ENCODE data around the gene NPPA. TPM values are rescaled to one million over a fixed set of nuclear protein-coding genes. Genes with fewer than 3 reads are reported as not detected.
A peak's percentile ranks its signal among the peaks of the same experiment; 100 is the strongest.
"Not testable (repeated sequence)": the region's sequence is repeated elsewhere in the genome, so short reads cannot be mapped to it uniquely, and the experiment has no call there.

The NPPA gene
- polyA plus RNA-seq, 1 of the 3 experiments (the other 2 are of a cell fraction), result not detected

DNA sequence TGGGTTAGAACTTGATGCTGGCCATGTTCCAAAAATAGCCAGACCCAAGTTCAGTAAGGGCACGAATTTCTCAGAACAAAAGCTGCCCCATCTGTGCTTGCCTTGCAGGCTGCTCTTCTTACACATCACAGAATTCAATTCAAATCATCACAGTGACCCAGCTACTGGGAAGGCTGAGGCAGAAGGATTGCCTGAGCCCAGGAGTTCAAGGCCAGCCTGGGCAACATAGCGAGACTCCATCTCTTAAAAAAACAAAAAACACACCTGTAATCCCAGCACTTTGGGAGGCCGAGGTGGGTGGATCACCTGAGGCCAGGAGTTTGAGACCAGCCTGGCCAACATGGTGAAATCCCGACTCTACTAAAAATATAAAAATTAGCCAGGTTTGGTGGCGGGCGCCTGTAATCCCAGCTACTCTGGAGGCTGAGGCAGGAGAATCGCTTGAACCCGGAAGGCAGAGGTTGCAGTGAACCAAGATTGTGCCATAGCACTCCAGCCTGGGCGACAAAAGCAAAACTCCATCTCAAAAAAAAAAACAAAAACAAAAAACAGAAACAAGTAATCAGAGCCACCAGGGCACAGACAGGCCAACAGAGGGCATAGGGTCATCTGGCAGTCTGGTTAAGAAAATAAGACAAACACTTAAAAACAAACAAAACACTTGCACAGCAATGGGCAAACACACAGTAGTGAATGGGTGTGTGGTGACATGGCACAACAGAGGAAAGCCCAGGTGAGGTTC lies 43.5 kb downstream of the NPPA start:
- WGBS (ENCODE audit: low lambda C conversion rate), result 82% methylated on average over 9 of the region's 9 CpGs
- CTCF ChIA-PET, result interaction anchor here (2.0 kb wide), 1 partner anchor 19 kb away, joined by 14 read pairs; no protein-coding TSS in a partner anchor
- Histone ChIP-seq H3K4me3 (ENCODE audit: low read depth in 2 of 2, low read length in 1 of 2) (peak overlapping the region; percentile 87 to 96; a peak in 3 of 4 replicates), H3K4me2 (peak overlapping the region; percentile 100), H3K36me3 (replicated peaks in 1 of 2; ENCODE audit: control insufficient read depth in 1 of 2, insufficient read depth in 2 of 2, low read length in 1 of 2) (peaks cover 20 to 33% of the 10 kb centered on the region in 2 experiments), H3K4me1 (ENCODE audit: control insufficient read depth in 1 of 2, insufficient read depth in 2 of 2, low read depth in 1 of 2, low read length in 1 of 2) (peaks cover 34 to 35% of the 10 kb centered on the region in 2 experiments; a peak in 3 of 4 replicates), H3K79me2 (ENCODE audit: insufficient read depth) (peaks cover 30% of the 10 kb centered on the region), H3K27ac (ENCODE audit: low read depth in 2 of 2, low read length in 1 of 2) (peak overlapping the region; percentile 12 to 91; a peak in 3 of 4 replicates)
- H3F3A ChIP-seq (replicated peaks; ENCODE audit: insufficient read depth); H3K27me3 ChIP-seq (ENCODE audit: insufficient read depth); H3K9me2 ChIP-seq; H3K9ac ChIP-seq; H2AFZ ChIP-seq (ENCODE audit: low read depth); H3K9me3 ChIP-seq; H4K20me1 ChIP-seq (ENCODE audit: insufficient read depth); DNase-seq: not testable (repeated sequence)
- POLR2A ChIA-PET, result interaction anchor here (0.7 to 1.7 kb wide), 5 partner anchors 9 to 104 kb away, joined by 3 to 8 read pairs (median 3); no protein-coding TSS in a partner anchor
- 0 out of 4 replicates have a peak, but pooled peaks of 1 of the 2 experiments have one; percentile 2 for TF ChIP-seq EP300 (IDR thresholded peaks at IDR 0.05; ENCODE audit: borderline replicate concordance in 1 of 2, low read depth in 1 of 2, low read length in 1 of 2)

DNA sequence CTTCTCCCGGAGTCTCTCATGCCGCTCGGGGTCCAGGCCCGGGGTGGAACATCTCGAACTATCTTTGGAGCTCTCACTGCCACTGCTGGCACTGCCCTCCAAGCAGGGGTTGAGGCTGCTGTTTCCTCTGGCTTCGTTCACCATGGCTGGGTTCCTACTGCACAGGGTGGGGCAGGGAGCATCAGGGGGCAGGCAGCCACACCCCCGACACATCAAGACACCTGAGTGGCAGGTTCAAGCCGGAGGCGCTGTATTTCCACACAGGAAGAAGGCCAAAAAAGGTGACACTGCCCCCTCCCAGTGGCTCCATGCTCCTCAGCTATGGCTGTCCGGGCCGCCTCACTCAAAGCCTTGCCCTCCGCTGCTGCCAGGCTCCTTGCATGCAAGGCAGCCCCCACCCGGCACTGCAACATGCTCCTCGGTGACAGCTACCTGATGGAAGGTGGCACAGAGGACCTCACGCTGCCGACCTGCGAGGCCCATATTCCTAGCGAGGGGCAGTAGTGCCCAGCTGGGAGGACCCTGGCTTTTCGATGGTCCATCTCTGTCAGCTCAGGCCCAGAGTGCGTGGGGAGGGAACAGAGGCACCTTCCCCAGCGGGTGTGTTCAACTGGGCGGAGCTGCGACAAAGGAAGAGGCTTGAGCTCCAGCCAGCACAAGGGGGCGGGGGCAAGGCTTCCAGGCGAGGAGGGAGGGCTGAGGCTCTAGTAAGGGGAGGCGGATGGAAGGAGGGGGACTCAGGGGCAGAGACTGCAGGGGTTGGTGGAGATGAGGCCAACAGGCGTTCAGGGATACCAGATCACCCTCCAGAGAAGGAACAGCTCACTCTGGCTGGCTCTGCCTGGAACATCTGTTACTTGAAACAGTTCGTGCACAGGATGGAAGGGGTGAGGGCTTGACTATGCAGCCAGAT lies 44.4 kb downstream of the NPPA start:
- Histone ChIP-seq H3K36me3 (replicated peaks in 1 of 2; ENCODE audit: control insufficient read depth in 1 of 2, insufficient read depth in 2 of 2, low read length in 1 of 2) (peaks cover 13 to 31% of the 10 kb centered on the region in 2 experiments), H3K4me1 (ENCODE audit: control insufficient read depth in 1 of 2, insufficient read depth in 2 of 2, low read depth in 1 of 2, low read length in 1 of 2) (peaks cover 34 to 35% of the 10 kb centered on the region in 2 experiments; a peak in 3 of 4 replicates), H4K20me1 (ENCODE audit: insufficient read depth) (no peaks in the 10 kb centered on the region), H3K9ac (no peak overlapping the region), H2AFZ (ENCODE audit: low read depth) (no peak overlapping the region), H3K4me3 (ENCODE audit: low read depth in 2 of 2, low read length in 1 of 2) (no peak overlapping the region; a peak in 2 of 4 replicates), H3K9me3 (no peaks in the 10 kb centered on the region), H3F3A (replicated peaks; ENCODE audit: insufficient read depth) (no peaks in the 10 kb centered on the region), H3K9me2 (no peaks in the 10 kb centered on the region), H3K27me3 (ENCODE audit: insufficient read depth) (no peaks in the 10 kb centered on the region), H3K27ac (ENCODE audit: low read depth in 2 of 2, low read length in 1 of 2) (peak overlapping the region in 1 of 2 experiments; percentile 65; a peak in 2 of 4 replicates), H3K79me2 (ENCODE audit: insufficient read depth) (peaks cover 22% of the 10 kb centered on the region), H3K4me2 (peak overlapping the region; percentile 100)
- 67% methylated on average over 20 of the region's 28 CpGs for WGBS (ENCODE audit: low lambda C conversion rate)
- POLR2A ChIA-PET, result interaction anchor here (0.8 to 1.7 kb wide), 4 partner anchors 8 to 105 kb away, joined by 3 to 8 read pairs (median 4); no protein-coding TSS in a partner anchor
- CTCF ChIA-PET, result interaction anchor here (1.0 to 2.0 kb wide), 2 partner anchors 11 to 18 kb away, joined by 3 to 14 read pairs; no protein-coding TSS in a partner anchor
- peak; percentile 72 for DNase-seq
- TF ChIP-seq POLR2AphosphoS5 (IDR thresholded peaks at IDR 0.05; ENCODE audit: low read depth, low read length) (0 out of 2 replicates have a peak, but pooled peaks have one; percentile 38), TCF12 (IDR thresholded peaks at IDR 0.05) (peak; percentile 58; the same call in 1 of the 2 replicates), GATA2 (CRISPR knock-in tag; IDR thresholded peaks at IDR 0.05) (no peak), NFIC (IDR thresholded peaks at IDR 0.05; ENCODE audit: borderline replicate concordance) (peak; percentile 21; the same call in 1 of the 2 replicates), RCOR1 (IDR thresholded peaks at IDR 0.05; ENCODE audit: low read length) (peak; percentile 28; the same call in 1 of the 2 replicates), CHD2 (IDR thresholded peaks at IDR 0.05; ENCODE audit: low read length, partially characterized antibody) (peak; percentile 71), EP300 (IDR thresholded peaks at IDR 0.05; ENCODE audit: borderline replicate concordance in 1 of 2, low read depth in 1 of 2, low read length in 1 of 2) (peak in 1 of 2 experiments; percentile 8; a peak in 1 of 4 replicates), RFX5 (IDR thresholded peaks at IDR 0.05; ENCODE audit: low read length) (no peak), TAF1 (IDR thresholded peaks at IDR 0.05; ENCODE audit: borderline replicate concordance, low read depth, low read length) (no peak), SMC3 (IDR thresholded peaks at IDR 0.05; ENCODE audit: low read depth, low read length) (no peak)

Measured in SK-N-SH (cell line).